IPS-NIHi7 (cell line): ENCODE measurements around the gene NTN3.

Experiments
- DNase-seq: peaks from one replicate; pipeline ENCODE4 v3.0.0; 2012; ENCODE audit warnings: mixed read lengths; ENCODE audit errors: extremely low spot score

NTN3 gene

DNA sequence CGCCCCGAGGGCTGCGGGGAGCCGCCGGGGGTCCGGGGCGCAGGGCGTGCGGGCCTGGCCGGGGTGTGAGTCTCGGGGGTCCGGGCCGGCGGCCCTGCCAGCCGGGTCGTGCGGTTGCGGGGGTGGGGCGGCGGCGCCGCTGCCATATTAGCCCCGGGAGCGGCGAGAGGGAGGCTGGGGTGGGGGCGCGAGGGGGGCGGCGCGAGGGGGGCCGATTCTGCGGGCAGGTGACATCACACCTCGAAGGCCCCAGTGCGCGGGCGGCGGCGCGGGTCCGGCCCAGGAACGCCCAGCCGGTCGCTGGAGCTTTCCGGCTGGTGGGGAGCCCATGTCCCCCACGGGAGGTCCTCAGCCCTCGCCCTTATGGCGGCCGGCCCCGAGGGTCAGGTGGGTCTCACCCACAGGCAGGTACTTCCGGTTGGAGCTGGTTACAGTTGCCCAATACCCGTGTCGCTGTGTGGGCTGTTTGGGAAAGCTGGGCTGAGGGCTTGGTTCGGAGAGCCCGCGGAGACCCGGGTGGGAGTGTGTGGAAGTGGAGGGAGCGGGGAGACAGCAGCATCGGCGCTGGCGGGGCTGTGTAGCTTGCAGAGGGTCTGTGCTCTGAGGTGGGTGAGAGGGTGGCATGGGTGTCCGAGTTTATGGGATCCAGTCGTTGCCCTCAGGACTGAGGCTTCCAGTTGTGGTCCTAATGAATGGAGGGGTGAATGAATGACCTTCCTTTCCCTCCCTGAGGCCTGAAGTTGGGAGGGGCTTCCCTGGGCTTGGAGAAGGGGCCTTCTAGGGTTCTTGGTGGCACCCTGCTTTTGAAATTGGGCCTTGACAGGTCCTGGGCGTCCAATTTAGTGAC lies 43.5 kb downstream of the NTN3 start:
- DNase-seq = no peak

DNA sequence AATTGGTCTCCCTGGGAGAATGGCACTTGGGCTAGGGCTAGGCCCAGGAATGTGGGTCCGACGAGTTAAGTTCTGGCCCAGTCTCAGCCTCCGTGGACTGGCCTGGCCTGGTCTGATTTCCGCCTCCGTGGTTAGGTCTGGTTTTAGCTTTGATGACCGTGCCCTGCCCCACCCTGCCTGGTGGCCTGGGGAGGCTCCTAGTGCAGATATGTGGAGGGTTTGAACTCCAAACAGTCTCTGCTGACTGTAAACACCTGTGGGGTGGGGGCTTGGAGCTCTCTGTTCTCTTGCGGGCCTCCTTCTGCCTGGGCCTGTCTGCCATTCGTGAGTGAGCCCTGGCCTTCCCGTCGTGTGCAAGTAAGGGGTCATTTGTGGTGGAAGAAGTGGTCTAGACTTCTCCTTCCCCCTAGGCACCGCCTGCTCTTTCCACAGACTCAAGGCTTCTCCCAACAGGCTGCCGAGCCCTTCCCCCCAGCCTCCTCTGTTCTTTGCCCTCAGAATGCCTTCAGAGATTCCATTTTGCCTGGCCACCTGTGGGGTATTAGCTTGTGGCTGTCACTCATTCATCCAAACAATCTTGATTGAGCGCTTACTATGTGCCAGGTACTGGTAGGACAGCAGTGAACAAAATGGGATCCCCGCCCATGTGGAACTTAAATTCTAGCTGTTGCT lies 44.2 kb downstream of the NTN3 start:
- no peak for DNase-seq

DNA sequence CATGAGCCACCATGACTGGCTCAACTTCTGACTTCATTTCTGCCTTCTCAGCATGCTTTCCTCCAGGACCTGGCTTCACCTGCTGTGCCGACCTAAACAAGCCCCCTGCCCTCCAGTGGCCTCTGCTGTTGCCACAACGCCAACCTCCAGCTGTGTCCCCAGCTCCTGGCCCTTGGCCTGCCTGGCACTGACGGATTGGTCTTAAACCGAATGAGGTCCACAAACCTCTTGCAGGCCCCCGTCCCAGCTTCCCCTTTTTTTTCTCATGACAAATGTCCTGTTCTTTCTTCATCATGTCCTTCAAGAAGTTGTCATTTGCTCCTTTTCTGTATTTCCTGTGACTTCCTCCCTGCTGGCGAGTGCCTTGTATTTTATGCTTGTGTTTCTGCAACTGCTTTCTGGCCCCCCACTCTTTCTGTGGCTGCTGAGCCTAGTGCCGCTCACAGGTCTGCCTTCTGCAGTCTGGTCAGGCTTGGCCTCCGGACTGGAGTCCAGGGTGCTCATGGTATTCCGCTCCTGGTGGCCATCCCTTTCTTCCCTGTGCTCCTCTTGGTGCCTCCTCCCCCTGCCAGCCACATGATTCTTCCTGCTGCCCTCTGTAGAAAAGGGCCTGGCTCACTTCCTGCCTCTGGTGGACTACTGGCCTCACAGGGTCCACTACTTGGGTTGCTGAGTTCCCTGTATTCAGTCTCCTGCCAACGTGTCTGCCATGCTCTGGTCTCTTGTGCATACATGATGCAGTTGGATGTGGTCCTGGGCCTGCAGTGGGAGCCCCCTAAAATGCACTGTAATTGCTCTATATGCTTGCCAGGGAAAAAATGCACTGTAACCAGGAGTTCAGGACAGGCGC lies 45.5 kb downstream of the NTN3 start:
- no peak for DNase-seq

- no peak for DNase-seq
Observed at GRCh38 chr16:2517954-2518605, 47.0 kb downstream of the NTN3 start.

- DNase-seq = no peak
Observed at GRCh38 chr16:2518823-2519710, 48.0 kb downstream of the NTN3 start.

DNA sequence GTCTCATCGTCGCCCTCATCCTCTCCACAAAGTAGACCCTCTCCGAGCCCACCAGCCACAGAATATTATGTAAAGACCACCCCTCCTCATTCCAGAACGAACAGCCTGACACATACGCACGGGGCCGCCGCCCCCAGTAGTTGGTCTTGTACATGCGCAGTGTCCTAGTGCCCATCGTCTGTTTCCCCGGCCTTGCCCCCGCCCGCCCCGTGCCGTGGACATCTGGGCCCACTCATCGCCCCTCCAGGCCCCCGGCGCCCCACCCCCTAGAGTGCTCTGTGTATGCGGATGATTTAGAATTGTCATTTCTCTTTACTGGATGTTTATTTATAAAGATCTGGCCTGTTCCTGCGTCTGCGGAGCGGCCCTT lies 48.6 kb downstream of the NTN3 start:
- DNase-seq = no peak

DNA sequence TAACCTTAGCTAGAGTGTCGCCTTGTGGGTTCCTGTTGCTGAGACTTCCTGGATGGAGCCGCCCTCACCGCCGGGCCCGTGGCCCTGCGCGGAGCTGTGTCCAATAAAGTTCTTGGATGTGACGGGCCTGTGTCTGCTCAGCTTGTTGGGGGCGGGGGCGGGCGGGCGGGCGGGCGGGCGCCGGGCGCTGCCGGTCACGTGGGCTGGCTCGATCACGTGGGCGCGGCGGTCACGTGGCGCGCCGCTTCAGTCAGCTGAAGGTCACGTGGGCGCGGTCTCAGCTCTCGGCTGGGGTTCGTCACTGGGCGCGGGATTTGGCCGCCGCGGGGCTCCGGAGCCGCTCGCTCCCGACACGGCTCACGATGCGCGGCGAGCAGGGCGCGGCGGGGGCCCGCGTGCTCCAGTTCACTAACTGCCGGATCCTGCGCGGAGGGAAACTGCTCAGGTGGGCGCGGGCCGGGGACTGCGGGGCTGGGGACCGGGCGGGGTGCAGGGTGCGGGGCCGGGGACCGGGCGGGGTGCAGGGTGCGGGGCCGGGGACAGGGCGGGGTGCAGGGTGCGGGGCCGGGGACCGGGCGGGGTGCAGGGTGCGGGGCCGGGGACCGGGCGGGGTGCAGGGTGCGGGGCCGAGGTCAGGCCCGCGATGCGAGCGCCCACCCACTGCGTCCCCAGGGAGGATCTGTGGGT lies 49.1 kb downstream of the NTN3 start, which contains the start of gene AMDHD2:
TSS of gene AMDHD2 (plus strand) at position 275 of the 687 bp plus-strand sequence. CDS start at position 363, 88 bp downstream.
- peak; percentile 91 for DNase-seq

GRCh38 chr16:2520784-2521531 lies 49.9 kb downstream of the NTN3 start:
- peak; percentile 37 for DNase-seq
